HepG2 (cell line): ENCODE results near the gene NOS1AP. TPM values are rescaled to one million over a fixed set of nuclear protein-coding genes. Genes with fewer than 3 reads are reported as not detected.

Source experiments
- KLF16 ChIP-seq, 2 experiments: sonication (generic) in 1 of 2; formaldehyde crosslinking in 1 of 2; IDR thresholded peaks; 2 replicates each; pipeline versions ENCODE4 v1.6.1 to v1.8.0; 2016 to 2023; ENCODE audit warnings: missing genetic modification reagents in 2 of 2, missing compliant biosample characterization in 1 of 2
- MXD1 ChIP-seq: sonication (generic); formaldehyde crosslinking; IDR thresholded peaks from 2 replicates; pipeline ENCODE4 v1.4.0; 2020; ENCODE audit warnings: mild to moderate bottlenecking, missing genetic modification reagents
- MXD4 ChIP-seq: IDR thresholded peaks from 2 replicates; pipeline ENCODE4 v1.6.1; 2016; ENCODE audit warnings: mild to moderate bottlenecking, missing biosample characterization, missing genetic modification reagents
- NCOA2 ChIP-seq: sonication (generic); formaldehyde crosslinking; IDR thresholded peaks from 2 replicates; pipeline ENCODE4 v1.8.0; 2022; ENCODE audit warnings: inconsistent platforms
- NR2F1 ChIP-seq, 2 experiments: fragments of 450-650 bp in 1 of 2; formaldehyde crosslinking in 1 of 2; IDR thresholded peaks; 2 replicates each; pipeline versions ENCODE4 v1.5.0 to v1.6.1; 2016 to 2020; ENCODE audit warnings: mild to moderate bottlenecking in 1 of 2, missing compliant biosample characterization in 1 of 2, missing genetic modification reagents in 1 of 2, moderate library complexity in 1 of 2
- NR2F6 ChIP-seq, 2 experiments: IDR thresholded peaks; 2 replicates each; pipeline ENCODE4 v1.6.1; 2016; ENCODE audit warnings: antibody characterized with exemption in 1 of 2, mild to moderate bottlenecking in 1 of 2
- SOX6 ChIP-seq, 2 experiments: fragments of 450-650 bp in 1 of 2; sonication (generic) in 1 of 2; formaldehyde crosslinking in 1 of 2; IDR thresholded peaks; 2 replicates each; pipeline versions ENCODE4 v1.4.0 to v1.6.1; 2017 to 2020; ENCODE audit warnings: antibody characterized with exemption in 1 of 2, mild to moderate bottlenecking in 1 of 2, missing genetic modification reagents in 1 of 2
- STAT5B ChIP-seq: sonication (generic); formaldehyde crosslinking; IDR thresholded peaks from 2 replicates; pipeline ENCODE4 v1.4.0; 2020; ENCODE audit warnings: missing genetic modification reagents
- TBP ChIP-seq: sonication (generic); formaldehyde crosslinking; IDR thresholded peaks from 2 replicates; pipeline ENCODE4 v1.5.0; 2020; ENCODE audit warnings: missing genetic modification reagents
- THAP9 ChIP-seq: sonication (generic); formaldehyde crosslinking; IDR thresholded peaks from 2 replicates; pipeline ENCODE4; 2020; ENCODE audit warnings: missing genetic modification reagents, mild to moderate bottlenecking, borderline replicate concordance
- THRA ChIP-seq: sonication (generic); formaldehyde crosslinking; IDR thresholded peaks from 2 replicates; pipeline ENCODE4 v1.4.0; 2020; ENCODE audit warnings: missing genetic modification reagents, borderline replicate concordance
- TIGD3 ChIP-seq: sonication (generic); formaldehyde crosslinking; IDR thresholded peaks from 2 replicates; pipeline ENCODE4 v1.5.1; 2020; ENCODE audit warnings: mild to moderate bottlenecking, missing genetic modification reagents, borderline replicate concordance
- ZBTB4 ChIP-seq: sonication (generic); formaldehyde crosslinking; IDR thresholded peaks from 2 replicates; pipeline ENCODE4 v1.4.0; 2020; ENCODE audit warnings: missing genetic modification reagents, mild to moderate bottlenecking, borderline replicate concordance
- ZNF547 ChIP-seq: sonication (generic); formaldehyde crosslinking; IDR thresholded peaks from 2 replicates; pipeline ENCODE4 v1.5.1; 2020; ENCODE audit warnings: mild to moderate bottlenecking, missing genetic modification reagents
- ZNF552 ChIP-seq: sonication (generic); formaldehyde crosslinking; IDR thresholded peaks from 2 replicates; pipeline ENCODE4 v1.9.0; 2022; ENCODE audit warnings: missing genetic modification reagents, mild to moderate bottlenecking, borderline replicate concordance
- ZNF557 ChIP-seq: sonication (generic); formaldehyde crosslinking; IDR thresholded peaks from 2 replicates; pipeline ENCODE4 v1.4.0; 2020; ENCODE audit warnings: missing genetic modification reagents
- ZNF7 ChIP-seq: IDR thresholded peaks from 2 replicates; pipeline ENCODE4 v1.6.1; 2016; ENCODE audit warnings: missing biosample characterization, missing genetic modification reagents
- polyA plus RNA-seq, 8 experiments: library from polyadenylated mRNA; depleted of rRNA in 3 of 8; stranded (reverse) in 7 of 8; unstranded in 1 of 8; fragments of >200 nt; fragmentation: Illumina TruSeq in 4 of 8; extraction: Trizol in 4 of 8; gene quantifications; 2 replicates each; pipeline versions ENCODE4 v1.2.1 to v1.2.3, GENCODE V29; 2011 to 2016; ENCODE audit warnings: low read depth in 4 of 8, missing spikeins in 1 of 8, mixed read lengths in 1 of 8; ENCODE audit not compliant: insufficient read depth in 1 of 8
- total RNA-seq, 5 experiments: library from RNA; depleted of rRNA; stranded (reverse); fragments of >200 nt; fragmentation: Illumina TruSeq; extraction: Trizol; gene quantifications; 2 replicates each; pipeline ENCODE4 v1.2.3, GENCODE V29; 2016; ENCODE audit warnings: low read depth in 1 of 5

The NOS1AP gene
- total and polyA plus RNA-seq, 2 of the 13 experiments (the other 11 are each of a cell fraction or from before 2014, with no cell fraction given), result 2.0 to 3.3 TPM

- TF ChIP-seq ZBTB4 (CRISPR knock-in tag), result peak; percentile 82; the same call in 1 of the 2 replicates
- TF ChIP-seq STAT5B (CRISPR knock-in tag), result 0 out of 2 replicates have a peak, but pooled peaks have one; percentile 15
- 0 out of 2 replicates have a peak, but pooled peaks have one; percentile 44 for TF ChIP-seq ZNF557 (CRISPR knock-in tag)
- TF ChIP-seq THAP9 (CRISPR knock-in tag), result peak; percentile 56; the same call in 1 of the 2 replicates
- peak; percentile 78 for TF ChIP-seq NR2F6 (IDR thresholded peaks at IDR 0.05)
- peak; percentile 83 for TF ChIP-seq NR2F6 (CRISPR knock-in tag; IDR thresholded peaks at IDR 0.05)
- no peak for TF ChIP-seq ZNF547 (CRISPR knock-in tag)
- 0 out of 2 replicates have a peak, but pooled peaks have one; percentile 59 for TF ChIP-seq MXD4 (CRISPR knock-in tag)
- TF ChIP-seq NR2F1 (CRISPR knock-in tag; IDR thresholded peaks at IDR 0.05), result peak; percentile 23 to 48; a peak in 2 of 4 replicates
- no peak for TF ChIP-seq SOX6 (IDR thresholded peaks at IDR 0.05)
- TF ChIP-seq SOX6 (CRISPR knock-in tag; IDR thresholded peaks at IDR 0.05), result peak; percentile 94
- no peak for TF ChIP-seq TBP
- TF ChIP-seq TIGD3 (CRISPR knock-in tag), result no peak
- TF ChIP-seq THRA, result peak; percentile 15; the same call in 1 of the 2 replicates
- peak in 1 of 2 experiments; percentile 77; a peak in 1 of 4 replicates for TF ChIP-seq KLF16 (CRISPR knock-in tag; IDR thresholded peaks at IDR 0.05)
- peak; percentile 66 for TF ChIP-seq NCOA2 (CRISPR knock-in tag)
- TF ChIP-seq ZNF552, result no peak
- no peak for TF ChIP-seq MXD1 (CRISPR knock-in tag)
- no peak for TF ChIP-seq ZNF7 (CRISPR knock-in tag)
These were observed 82.7 kb downstream of the NOS1AP start (continued) for GRCh38 chr1:162151900-162152829.
